Placental pericyte (primary cell): ENCODE measurements around the gene GRK1. TPM values are rescaled to one million over a fixed set of nuclear protein-coding genes. Genes with fewer than 3 reads are reported as not detected.

ENCODE experiments used
- total RNA-seq: library from RNA; depleted of rRNA; stranded (reverse); fragments of >200 nt; gene quantifications from 2 replicates; pipeline ENCODE4 v1.2.3, GENCODE V29; 2012

The GRK1 gene
- total RNA-seq: under 0.01 TPM in 1 of 2 replicates, not detected in the other

GRCh38 chr13:113666951-113667701 lies at the start of gene GRK1:
Gene GRK1, plus strand, starts transcription at chr13:113667219. Its CDS starts 168 bp downstream, at chr13:113667387.

GRCh38 chr13:113657851-113658741 lies 8.9 kb upstream of the GRK1 start, which contains the start of gene ATP4B:
Gene ATP4B, minus strand, starts transcription at chr13:113658198. Its CDS starts 54 bp downstream, at chr13:113658144.

GRCh38 chr13:113758651-113759524 lies 91.9 kb downstream of the GRK1 start, which contains the start of gene TMEM255B:
Gene TMEM255B, plus strand, starts transcription at chr13:113759226. Its CDS starts 44 bp downstream, at chr13:113759270.

Other genes with a start within 250 kb of the GRK1 start
- gene ADPRHL1, start 213.7 kb upstream of the GRK1 start, total RNA-seq: 3.3 and 9.2 TPM in 2 replicates
- gene DCUN1D2, start 176.5 kb upstream of the GRK1 start, total RNA-seq: 9.7 and 11.6 TPM in 2 replicates
- gene TFDP1, start 82.5 kb upstream of the GRK1 start, total RNA-seq: 47.1 and 117 TPM in 2 replicates
- gene ATP4B, start 9.0 kb upstream of the GRK1 start, total RNA-seq: not detected in 2 replicates
- gene TMEM255B, start 92.0 kb downstream of the GRK1 start, total RNA-seq: 0.66 and 2.4 TPM in 2 replicates
- 184 and 227 TPM in 2 replicates for gene GAS6, start 196.9 kb downstream of the GRK1 start, total RNA-seq